ENCODE data around the gene NCKAP1.
"Not testable (repeated sequence)": the region's sequence is repeated elsewhere in the genome, so short reads cannot be mapped to it uniquely, and the experiment has no call there.

Gene NCKAP1

DNA sequence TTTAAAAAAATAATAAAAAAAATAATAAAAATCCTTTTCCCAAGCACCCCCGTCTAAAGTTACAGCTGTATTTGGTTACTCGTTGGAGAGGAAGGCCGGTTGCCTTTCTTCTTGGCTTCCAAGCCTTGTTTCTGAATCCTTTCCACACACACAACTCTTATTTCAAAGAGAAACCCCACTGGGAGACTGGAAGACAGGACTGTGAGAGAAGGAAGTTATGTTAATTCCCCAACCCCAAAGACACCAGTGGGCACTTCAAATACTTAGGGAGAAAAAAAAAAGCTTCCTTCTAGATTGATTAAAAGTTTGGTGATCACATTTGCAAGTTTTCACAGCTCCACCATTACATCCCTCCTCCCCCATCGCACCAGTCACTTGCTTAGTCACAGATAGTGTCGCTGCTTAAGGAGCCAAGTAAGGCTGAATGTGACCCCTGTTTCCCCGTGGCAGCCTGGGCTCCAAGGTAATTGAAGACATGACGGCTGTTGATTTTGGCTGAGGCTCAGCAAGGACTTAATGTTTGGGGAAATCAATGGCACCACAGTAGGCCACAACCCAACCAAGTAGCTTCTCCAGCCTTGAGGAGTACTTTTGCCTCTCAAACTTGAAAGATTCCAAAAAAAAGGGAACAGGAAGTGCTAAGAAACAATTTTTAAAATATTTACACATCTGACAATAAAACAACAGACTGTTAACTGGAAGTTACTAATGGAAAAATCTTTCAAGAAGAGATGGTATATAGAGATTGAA is 131.0 kb downstream of the NCKAP1 start:
- no peak for DNase-seq

DNA sequence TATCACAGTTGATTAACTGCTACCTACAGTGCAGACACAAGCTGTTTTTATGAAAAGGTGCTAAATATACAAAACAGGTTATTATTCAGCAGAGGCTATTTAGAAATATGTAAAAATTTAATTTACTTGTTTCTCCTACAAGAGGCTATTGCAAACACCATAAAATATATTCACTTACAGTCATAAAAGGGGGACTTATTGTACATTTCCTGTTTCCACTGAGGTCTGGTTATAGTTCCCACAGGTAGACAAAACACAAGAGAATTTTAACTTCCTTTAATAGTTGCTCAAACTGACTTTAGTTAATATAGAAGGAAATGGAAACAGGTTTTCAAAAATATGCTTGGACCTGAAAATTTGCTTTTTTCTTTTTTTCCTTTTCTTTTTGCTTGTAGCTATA is 131.8 kb downstream of the NCKAP1 start:
- no peak for DNase-seq

DNA sequence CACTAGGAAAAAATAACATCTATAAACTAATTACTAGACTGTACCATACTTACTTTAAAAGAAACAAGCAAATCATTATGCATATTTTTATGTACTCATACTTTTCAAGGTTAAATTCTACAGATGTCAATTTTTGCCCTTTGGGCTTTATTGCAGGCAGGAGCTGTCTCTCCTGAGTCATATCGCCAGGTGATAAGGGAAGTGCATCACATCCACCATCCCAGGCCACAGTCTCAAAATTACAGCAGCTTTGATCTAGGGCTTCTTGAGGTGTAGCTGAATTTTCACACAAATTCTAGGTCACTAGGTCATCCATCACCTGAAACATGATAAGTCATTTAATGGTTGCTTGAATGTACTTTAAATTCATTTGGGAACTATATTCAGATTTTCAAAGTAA is 133.4 kb downstream of the NCKAP1 start:
- DNase-seq = no peak

DNA sequence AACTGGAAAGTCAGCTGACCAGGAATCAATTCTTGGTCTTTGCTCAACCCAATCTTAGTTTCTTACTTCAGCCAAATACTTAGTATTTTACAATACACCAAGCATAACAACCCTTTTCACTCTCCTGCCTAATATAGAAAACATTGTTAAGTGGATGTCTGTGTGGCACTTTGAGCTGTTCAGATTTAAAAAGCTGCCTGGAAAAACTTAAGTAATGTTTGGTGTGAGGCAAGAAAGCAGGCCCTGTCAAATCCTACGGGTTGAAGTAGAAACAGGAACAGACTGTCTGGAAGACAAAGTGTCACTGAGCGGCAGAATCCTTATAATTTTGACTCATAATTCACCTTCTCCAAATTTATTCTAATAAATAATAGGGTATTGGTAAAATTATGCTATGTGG is 134.7 kb downstream of the NCKAP1 start:
- DNase-seq = no peak

DNA sequence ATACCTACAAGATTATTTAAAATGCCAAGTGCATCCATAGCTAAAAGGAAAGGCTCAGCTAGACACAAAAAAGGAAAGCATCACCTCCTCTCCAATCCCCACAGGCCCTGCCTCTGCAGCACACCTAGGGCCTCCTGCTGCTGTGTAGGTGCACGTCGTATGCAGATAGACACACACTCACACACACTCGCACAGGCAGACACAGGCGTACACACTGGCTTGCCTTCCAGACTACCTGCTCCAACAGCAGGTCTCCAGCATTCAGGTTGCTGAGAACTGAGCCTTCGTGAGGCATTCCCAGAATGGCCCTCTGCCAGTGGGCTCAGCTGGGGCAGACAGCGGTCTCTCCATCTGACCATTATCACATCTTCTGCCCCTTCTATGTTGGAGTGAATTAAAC is 136.5 kb downstream of the NCKAP1 start:
- DNase-seq = no peak

DNA sequence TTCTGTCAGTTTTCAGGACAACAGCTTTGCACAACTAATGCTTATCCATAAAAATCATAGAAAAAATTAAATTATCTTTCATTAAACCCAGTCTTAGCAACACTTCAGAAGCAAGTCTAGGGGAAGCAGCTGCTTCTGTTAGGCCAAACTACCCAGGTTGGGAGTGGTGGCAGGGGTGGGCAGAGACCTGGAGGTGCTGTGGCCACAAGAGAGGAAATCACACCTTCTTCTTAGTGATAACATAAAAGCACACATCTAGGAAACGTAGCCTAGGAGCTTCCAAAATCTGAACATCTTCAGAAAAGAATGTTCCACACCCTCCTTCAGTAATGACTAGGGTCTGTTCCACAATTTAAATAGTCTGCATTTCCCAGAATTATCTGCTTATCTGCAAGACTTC is 139.5 kb downstream of the NCKAP1 start:
- no peak for DNase-seq

DNA sequence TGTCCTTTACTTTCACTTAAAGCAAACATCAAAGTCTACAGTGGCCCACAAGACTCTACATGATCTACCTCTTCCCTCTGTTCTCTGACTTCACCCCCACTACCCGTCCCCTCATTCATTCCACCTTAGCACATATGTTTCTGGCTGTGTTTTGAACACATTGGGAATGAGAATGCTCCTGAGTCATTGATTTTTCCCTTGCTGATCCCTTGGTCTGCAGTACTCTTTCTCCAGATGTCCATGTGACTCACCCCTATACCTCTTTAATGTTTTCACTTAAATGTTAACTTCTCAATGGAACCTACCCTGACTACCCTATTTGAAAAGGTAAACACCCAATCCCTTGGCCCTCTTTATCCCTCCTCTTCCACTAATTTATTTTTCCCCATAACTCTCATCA is 141.1 kb downstream of the NCKAP1 start:
- no peak for DNase-seq

DNA sequence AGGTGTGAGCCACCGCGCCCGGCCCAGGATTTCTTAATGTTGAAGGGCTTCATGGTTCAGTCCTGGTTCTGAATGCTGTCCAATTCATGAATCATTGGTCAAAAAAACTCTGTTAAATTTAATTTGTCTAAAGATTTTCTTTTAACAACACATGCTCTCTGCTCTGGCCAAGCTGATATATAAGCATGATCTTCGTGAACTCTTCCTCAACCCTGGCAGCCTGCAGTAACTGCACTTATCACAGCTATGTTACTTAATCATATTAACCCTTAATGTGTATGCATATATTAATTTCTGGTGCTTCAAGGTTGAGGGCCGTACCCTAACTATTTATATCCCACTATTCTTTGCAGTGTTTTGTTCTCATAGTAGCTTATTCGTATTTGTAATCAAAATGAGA is 142.5 kb downstream of the NCKAP1 start:
- no peak for DNase-seq

DNA sequence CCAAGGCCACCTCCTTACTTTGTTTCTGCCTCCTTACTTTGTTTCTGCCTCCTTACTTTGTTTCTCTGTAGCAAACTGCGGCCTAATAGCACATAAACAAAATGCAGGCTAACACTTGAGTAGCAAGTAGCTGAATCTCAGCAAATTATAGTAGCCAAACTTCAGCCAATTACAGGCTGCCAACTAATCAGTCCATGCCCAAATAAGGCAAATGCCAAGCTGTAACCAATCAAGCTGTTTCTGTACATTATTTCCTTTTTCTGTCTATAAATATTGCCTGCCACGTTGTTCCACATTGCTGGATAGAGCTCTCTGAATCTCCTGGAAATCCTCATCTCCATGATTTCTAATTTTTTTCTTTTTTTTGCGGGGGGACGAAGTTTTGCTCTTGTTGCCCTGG is 143.1 kb downstream of the NCKAP1 start:
- no peak for DNase-seq

DNA sequence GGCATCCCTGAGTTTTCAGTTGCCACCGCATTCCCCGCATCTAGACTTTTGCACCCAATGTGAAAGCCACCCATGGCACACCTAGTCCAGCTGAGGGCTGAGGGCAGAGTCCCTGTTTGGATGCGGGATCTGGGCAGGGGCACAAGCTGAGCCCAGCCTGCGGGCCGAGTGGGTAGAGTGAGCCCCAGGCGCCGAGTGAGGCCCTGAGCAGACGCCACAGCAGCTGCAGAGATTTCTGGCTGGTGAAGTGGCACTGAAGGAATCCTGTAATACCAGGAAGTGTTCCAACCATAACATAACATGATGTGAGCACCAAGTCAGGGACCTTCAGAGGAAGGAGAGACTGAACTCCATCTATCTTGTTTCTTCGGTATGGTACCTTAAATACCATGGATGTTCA is 144.1 kb downstream of the NCKAP1 start:
- no peak for DNase-seq

DNA sequence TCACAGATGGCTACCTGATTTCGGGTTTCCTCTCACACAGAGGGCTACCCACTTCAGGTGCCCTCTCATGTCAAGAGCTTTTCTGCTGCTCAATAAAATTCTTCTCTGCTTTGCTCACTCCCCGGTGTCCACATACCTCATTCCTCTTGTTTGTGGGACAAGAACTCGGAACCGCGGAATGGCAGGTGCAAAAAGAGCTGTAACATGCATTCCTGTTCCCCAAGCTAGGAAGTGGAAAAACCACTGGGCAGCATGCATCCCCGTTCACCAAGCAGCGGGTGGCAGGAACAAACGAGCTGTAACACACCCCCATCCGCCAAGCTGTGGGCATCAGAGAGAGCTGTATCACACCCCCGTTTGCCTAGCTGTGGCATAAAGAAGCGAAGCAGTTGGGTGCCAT is 144.6 kb downstream of the NCKAP1 start:
- no peak for DNase-seq

DNA sequence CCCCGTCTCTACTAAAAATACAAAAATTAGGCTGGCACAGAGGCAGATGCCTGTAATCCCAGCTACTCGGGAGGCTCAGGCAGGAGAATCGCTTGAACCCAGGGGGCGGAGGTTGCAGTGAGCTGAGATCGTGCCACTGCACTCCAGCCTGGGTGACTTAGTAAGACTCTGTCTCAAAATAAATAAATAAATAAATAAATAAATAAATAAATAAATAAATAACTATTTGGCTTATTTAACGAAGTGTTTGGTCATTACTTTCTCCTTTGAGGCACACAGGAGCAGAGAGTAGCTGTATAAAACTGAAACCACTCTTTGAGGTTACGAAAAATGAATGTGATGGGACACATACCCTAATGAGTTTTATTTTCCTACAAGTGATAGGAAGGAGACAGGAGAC is 145.2 kb downstream of the NCKAP1 start:
- not testable (repeated sequence) for DNase-seq

DNA sequence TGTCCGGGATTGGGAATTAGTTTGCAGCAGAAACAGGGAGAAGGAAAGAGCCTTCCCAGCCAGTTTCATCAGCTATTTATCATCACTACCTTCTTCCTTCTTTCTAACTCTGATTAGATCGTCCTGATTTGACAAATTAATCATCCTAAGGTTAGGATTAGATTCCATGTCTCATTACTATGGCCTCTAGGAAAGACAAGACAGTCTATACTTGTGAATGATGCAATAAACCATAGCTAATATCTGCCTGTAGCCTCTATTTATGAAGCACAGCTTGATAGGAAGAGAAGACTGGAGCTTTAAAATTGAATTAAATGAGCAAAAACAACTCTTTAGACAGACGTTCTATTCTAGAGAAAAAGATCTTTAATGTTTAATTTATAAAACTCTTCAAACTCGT is 146.6 kb downstream of the NCKAP1 start:
- DNase-seq = no peak

DNA sequence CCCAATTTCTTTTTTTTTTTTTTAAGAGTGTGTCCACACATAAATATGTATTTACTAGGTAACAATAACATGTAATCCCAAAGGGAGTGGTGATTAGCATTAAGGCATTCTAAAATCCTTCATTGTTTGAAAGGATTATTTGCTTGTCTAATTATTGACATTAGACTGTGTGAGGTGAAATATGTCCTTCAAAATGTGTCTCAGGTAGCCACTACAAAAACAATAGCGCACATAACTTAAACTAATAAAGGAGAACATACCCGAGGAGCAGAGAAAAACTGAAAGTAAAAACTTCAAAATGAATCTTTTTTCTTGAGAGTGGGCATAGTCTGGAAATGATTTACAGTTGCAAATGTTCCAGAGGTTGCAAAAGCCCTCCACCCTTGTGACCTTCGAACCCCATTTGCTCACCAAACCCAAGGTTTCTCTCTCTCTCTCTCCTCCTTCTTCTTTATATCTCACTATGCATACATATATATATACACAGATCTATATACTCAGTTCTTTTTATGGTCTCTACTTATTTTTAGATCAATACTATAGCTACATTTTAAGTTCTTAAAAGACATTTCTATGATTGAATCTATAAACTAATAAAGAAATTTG is 147.4 kb downstream of the NCKAP1 start:
- no peak for DNase-seq

DNA sequence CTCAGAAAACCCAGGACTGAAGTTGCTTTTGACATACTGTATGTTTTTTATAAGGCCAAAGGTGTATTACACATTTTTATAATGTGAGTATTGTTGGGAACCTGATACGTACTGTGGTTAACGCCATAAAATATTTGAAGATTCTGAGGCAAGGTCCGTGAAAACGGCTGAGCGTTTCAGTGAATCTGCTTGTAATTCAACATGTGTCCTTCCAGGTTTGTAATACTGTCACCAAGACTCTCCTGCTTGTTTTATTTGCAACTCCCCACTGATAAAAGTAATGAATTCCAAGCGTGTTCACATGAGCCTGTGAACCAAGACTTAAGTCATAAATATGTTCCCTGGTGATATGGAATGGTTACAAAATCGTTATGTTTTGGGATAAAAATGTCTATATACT is 148.0 kb downstream of the NCKAP1 start:
- no peak for DNase-seq

DNA sequence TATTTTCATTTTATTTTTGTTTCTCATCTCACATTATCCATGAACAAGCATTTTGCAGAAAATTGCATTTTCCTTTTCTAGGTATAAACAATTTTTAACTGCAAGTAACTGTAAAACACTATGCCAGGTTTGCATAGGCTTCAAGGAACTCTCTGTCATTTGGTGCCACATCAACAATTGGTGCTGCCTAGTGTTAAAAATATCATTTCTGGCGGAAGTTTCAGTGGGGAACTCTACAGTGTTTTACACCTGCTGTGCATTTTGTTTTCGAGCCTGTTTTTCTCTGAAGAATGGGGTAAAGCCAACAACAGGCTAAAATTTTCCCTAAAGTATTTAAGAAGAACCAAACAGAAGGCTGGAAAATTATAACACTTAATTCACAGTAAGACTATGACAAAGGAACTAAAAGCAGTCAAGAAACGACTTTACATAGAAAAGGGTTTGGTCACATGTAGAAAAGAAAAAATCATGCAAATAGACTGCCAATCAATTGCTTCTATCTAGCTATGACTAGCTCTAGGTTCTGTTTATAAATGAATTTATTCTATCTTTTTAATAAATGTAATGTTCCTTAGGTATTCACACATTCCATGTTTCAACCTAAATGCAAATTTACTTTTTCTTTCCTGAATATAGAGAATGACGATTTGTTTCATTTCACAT is 150.4 kb downstream of the NCKAP1 start:
- no peak for DNase-seq

DNA sequence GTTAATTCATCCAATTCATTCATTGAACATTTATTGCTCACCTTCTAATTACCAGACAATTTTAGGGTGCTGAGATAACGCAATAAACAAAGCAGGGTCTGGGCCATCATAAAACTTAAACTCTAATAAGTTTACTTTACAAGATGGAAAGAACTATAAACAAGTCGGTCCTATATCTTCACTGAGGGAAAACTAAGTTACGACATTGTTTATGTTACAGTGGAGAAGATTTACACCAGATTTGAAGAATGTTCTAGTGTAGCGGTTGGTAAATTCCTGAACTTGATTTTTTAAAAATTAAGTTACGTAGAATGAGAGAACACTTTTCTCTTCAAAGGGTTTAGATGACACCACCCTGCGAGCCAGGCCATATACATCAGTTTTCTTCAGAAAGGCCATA is 151.2 kb downstream of the NCKAP1 start:
- DNase-seq = no peak

DNA sequence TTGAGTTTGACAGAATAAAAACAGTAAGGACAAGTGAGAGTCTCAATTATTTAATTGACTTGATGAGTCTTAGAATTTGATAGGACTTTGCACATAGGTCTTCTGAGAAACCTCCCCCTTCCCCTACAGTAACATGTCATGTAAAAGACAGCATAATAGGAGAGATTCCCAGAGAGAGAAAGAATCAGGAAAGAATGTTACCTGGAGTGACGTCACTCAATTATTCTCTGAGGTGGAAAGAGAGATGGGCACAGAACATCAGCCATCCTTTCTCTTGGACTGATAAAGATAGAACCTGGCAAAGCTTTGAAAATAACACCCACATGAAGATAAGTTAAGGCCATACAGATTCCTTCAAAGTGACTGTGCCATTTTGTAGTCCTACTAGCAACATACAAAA is 152.5 kb downstream of the NCKAP1 start:
- DNase-seq = no peak

DNA sequence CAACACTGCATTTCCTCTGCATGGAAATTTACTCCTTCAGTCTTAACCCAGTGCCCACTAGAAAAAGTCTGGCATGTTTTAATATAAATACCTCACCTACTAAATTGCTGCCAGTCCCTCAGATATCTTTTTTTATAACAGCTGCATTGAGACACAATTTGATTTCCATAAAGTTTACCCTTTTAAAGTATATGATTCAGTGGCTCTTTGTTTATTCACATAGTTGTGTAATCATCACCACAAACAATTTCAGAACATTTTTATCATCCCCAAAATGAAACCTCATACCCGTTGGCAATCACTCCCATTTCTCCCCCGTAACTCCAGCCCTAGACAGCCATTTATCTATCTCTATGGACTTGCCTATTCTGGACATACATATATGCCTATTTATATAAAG is 154.8 kb downstream of the NCKAP1 start:
- no peak for DNase-seq

DNA sequence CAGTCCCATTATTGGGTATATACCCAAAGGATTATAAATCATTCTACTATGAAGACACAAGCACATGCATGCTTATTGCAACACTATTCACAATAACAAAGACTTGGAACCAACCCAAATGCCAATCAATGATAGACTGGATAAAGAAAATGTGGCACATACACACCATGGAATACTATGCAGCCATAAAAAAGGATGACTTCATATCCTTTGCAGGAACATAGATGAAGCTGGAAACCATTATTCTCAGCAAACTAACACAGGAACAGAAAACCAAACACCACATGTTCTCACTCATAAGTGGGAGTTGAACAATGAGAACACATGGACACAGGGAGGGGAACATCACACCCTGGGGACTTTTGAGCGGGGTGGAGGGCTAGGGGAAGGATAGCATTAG is 158.2 kb downstream of the NCKAP1 start:
- not testable (repeated sequence) for DNase-seq

DNA sequence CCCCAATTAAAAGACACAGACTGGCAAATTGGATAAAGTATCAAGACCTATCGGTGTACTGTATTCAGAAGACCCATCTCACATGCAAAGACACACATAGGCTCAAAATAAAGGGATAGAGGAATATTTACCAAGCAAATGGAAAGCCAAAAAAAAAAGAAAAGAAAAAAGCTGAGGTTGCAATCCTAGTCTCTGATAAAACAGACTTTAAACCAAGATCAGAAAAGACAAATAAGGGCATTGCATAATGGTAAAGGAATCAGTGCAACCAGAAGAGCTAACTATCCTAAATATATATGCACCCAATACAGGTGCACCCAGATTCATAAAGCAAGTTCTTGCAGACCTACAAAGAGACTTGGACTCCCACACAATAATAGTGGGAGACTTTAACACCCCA is 161.6 kb downstream of the NCKAP1 start:
- not testable (repeated sequence) for DNase-seq

DNA sequence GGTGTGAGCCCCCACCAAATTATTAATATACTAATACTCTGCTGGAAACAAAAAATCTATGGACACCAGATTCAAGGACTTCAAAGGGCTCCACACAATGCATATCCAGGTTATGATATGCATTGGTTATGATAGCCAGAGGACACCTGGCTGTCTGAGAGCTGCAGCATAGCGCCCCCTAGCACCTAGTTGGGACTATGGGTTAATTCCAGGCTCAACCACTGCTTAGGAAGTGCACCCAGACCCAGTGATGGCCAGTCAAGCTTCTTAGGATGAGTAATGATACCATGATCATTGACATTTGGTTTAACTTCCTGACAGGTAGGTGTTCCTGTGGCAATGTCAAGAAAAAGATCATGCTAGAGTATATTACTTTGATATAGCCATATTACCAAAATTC is 168.0 kb downstream of the NCKAP1 start:
- DNase-seq = peak; percentile 45

DNA sequence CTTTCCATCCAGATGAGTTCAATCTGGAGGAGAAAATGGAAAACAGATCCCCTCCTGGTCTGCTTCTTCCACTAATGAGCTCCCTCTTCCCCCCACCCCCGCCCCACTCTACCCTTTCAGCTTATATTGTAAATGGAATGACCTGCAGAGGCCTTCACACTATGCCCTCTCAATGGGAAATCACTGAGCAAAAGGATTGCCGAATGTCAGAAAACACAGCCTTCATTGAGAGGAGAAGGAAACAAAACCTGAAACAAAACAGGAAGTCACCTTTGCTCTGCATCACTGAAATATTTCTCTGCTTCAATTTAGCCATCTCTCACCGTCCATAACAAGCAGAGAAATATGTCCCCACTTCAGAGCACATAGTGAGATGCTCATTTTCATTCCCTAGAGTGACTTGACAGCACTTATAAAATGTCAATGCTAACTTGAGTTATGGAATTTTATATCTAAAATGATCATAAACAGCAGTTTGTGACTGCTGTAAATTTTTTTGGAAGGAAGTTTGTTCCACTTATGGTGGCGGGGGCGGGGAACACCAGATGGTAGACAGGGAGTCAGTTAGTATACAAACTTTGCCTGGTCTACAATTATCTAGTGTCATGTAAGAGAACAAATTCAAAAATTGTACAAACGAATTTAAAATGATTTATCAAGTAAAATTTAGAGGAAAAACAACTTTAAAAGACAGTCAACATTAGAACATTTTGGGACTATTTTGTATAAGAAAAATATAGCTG is 170.0 kb downstream of the NCKAP1 start:
- no peak for DNase-seq
